ENCODE results near the gene WDR90. TPM values are rescaled to one million over a fixed set of nuclear protein-coding genes. Genes with fewer than 3 reads are reported as not detected.

Gene WDR90
- total RNA-seq, 1 experiment from 2014 or later = 118 TPM

DNA sequence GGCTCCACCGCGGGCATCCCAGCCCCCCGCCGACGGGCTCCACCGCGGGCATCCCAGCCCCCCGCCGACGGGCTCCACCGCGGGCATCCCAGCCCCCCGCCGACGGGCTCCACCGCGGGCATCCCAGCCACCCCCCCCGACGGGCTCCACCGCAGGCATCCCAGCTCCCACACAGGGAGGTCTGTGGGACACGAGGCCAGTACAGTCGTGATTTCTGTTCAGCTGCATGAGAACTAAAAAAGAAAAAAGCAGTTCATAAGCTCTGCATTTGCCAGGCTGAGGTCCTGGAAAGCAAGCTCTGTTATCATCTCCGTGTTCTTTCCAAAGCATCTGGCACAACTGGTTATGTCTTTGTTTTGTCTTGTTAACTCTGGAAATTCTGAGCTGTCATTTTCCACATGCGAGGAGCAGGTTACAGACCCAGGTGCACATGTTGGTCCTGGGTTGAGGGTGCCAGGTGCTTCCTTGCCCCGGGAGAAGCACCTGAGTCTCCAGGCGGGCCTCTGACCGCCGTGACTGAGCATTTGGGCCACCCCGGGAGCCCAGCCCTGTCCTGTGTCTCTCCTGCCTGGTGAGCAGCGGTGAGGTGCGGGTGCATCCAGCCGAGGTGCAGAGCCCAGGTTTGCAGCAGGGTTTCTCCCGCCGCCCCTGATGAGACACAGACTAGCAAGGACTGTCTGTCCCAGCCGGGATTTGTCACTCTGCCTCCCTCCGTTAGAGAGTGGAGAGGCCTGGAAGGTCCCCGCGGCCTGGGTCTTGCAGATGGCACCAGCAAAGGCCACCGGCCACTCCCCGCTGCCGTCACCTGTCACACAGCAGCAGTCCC lies 28.3 kb upstream of the WDR90 start:
- Histone ChIP-seq H3K27ac (no peak overlapping the region), H3F3A (ENCODE audit: insufficient read depth, low read depth) (peaks cover 21% of the 10 kb centered on the region), H3K9me3 (ENCODE audit: insufficient read depth, low read depth) (no peaks in the 10 kb centered on the region), H3K4me3 (no peak overlapping the region), H3K4me2 (no peak overlapping the region), H3K36me3 (ENCODE audit: low read depth) (no peaks in the 10 kb centered on the region), H3K4me1 (replicated peaks; ENCODE audit: insufficient read depth) (peaks cover under 1% of the 10 kb centered on the region), H2AFZ (no peak overlapping the region), H3K79me2 (ENCODE audit: low read depth) (no peaks in the 10 kb centered on the region), H4K20me1 (ENCODE audit: insufficient read depth) (peaks cover 14% of the 10 kb centered on the region; the same call in 1 of the 2 replicates), H3K9me2 (ENCODE audit: insufficient read depth) (no peaks in the 10 kb centered on the region), H3K27me3 (ENCODE audit: insufficient read depth, low read depth) (no peaks in the 10 kb centered on the region)
- DNase-seq = no peak
- no TSS peak for BruUV-seq (replicated peaks)
- ChIA-PET POLR2A (ENCODE audit: unreplicated experiment) (no interaction called here), CTCF (no interaction called here)
- intact Hi-C loops (cut with micrococcal nuclease; ENCODE audit: unreplicated experiment) = no loop called here
- TF ChIP-seq EZH2 (IDR thresholded peaks at IDR 0.05; ENCODE audit: low read depth) = no peak
- TF ChIP-seq, protein P1, sequence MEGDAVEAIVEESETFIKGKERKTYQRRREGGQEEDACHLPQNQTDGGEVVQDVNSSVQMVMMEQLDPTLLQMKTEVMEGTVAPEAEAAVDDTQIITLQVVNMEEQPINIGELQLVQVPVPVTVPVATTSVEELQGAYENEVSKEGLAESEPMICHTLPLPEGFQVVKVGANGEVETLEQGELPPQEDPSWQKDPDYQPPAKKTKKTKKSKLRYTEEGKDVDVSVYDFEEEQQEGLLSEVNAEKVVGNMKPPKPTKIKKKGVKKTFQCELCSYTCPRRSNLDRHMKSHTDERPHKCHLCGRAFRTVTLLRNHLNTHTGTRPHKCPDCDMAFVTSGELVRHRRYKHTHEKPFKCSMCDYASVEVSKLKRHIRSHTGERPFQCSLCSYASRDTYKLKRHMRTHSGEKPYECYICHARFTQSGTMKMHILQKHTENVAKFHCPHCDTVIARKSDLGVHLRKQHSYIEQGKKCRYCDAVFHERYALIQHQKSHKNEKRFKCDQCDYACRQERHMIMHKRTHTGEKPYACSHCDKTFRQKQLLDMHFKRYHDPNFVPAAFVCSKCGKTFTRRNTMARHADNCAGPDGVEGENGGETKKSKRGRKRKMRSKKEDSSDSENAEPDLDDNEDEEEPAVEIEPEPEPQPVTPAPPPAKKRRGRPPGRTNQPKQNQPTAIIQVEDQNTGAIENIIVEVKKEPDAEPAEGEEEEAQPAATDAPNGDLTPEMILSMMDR (conservative IDR thresholded peaks at IDR 0.05) = no peak

DNA sequence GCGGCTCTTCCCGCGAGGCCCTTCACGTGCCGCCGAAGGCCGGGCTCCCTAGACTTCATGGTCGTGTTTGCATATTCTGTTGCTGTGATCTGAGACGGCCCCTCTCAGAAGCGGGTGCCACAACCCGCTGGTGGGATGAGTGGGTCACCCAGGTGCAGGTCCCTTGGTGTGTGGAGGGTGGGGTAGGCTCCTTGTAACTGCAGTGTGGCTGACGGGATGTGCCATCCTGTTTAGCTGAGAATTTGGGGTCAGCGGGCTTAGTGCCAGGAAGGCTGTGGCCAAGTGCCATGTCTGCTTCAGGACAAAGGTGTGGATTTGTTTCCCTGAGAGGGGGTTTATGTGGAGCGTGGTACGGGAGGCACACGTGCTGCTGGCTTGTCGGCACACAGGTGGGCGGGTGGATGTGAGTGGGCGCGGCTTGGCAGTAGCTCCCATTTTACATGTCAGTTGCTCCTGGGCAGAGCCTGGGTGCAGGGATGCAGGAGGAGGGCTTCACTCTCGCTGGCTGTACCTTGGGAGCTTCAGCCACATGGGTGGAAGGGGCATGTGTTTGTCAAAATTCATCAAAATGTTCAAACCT lies 27.5 kb upstream of the WDR90 start:
- intact Hi-C loops (cut with micrococcal nuclease; ENCODE audit: unreplicated experiment) = no loop called here
- TF ChIP-seq, protein P1 (conservative IDR thresholded peaks at IDR 0.05) = no peak
- no peak for TF ChIP-seq EZH2 (IDR thresholded peaks at IDR 0.05; ENCODE audit: low read depth)
- H3K9me3 ChIP-seq (ENCODE audit: insufficient read depth, low read depth) = no peaks in the 10 kb centered on the region
- ChIA-PET CTCF (no interaction called here), POLR2A (ENCODE audit: unreplicated experiment) (interaction anchor here (1.0 to 1.1 kb wide), 3 partner anchors 28 to 36 kb away, joined by 4 to 7 read pairs (median 6); no protein-coding TSS in a partner anchor)
- no peaks in the 10 kb centered on the region for H3K36me3 ChIP-seq (ENCODE audit: low read depth)
- no peak overlapping the region for H3K4me3 ChIP-seq
- H2AFZ ChIP-seq = no peak overlapping the region
- no TSS peak for BruUV-seq (replicated peaks)
- no peaks in the 10 kb centered on the region for H3K9me2 ChIP-seq (ENCODE audit: insufficient read depth)
- no peaks in the 10 kb centered on the region for H3K79me2 ChIP-seq (ENCODE audit: low read depth)
- no peak overlapping the region for H3K27ac ChIP-seq
- no peak for DNase-seq
- H3F3A ChIP-seq (ENCODE audit: insufficient read depth, low read depth) = peaks cover 26% of the 10 kb centered on the region
- peak overlapping the region; percentile 25 for H3K4me2 ChIP-seq
- H3K4me1 ChIP-seq (replicated peaks; ENCODE audit: insufficient read depth) = peaks cover 8% of the 10 kb centered on the region
- H4K20me1 ChIP-seq (ENCODE audit: insufficient read depth) = peaks cover 12% of the 10 kb centered on the region; the same call in 1 of the 2 replicates
- no peaks in the 10 kb centered on the region for H3K27me3 ChIP-seq (ENCODE audit: insufficient read depth, low read depth)

DNA sequence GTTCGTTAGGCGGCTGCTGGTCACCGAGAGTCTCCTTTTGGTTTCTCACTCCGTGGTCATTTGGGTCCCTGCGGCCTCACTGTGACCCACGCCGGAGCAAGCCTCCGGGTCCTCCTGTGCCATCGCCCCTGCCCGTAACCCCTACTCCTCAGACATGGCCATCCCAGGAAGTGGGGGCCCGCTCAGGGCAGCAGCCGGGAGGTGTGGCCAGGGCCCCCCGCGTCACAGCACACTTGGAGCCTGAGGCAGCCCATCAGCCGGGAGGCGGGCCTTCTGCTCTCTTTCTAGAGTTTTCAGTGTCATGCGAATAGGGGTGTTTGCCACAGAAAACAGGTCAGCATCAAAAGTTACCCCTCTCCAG lies 26.3 kb upstream of the WDR90 start:
- Histone ChIP-seq H3K27me3 (ENCODE audit: insufficient read depth, low read depth) (no peaks in the 10 kb centered on the region), H3K9me2 (ENCODE audit: insufficient read depth) (no peaks in the 10 kb centered on the region), H3K4me2 (no peak overlapping the region), H3K36me3 (ENCODE audit: low read depth) (no peaks in the 10 kb centered on the region), H4K20me1 (ENCODE audit: insufficient read depth) (peaks cover 16% of the 10 kb centered on the region; the same call in 1 of the 2 replicates), H3K9me3 (ENCODE audit: insufficient read depth, low read depth) (no peaks in the 10 kb centered on the region), H3K4me1 (replicated peaks; ENCODE audit: insufficient read depth) (peaks cover 19% of the 10 kb centered on the region), H3K27ac (no peak overlapping the region), H3K79me2 (ENCODE audit: low read depth) (no peaks in the 10 kb centered on the region), H3F3A (ENCODE audit: insufficient read depth, low read depth) (peaks cover 36% of the 10 kb centered on the region), H2AFZ (no peak overlapping the region), H3K4me3 (no peak overlapping the region)
- BruUV-seq (replicated peaks) = no TSS peak
- ChIA-PET POLR2A (ENCODE audit: unreplicated experiment) (interaction anchor here (1.1 kb wide), 1 partner anchor 30 kb away, joined by 6 read pairs; no protein-coding TSS in a partner anchor), CTCF (no interaction called here)
- intact Hi-C loops (cut with micrococcal nuclease; ENCODE audit: unreplicated experiment) = no loop called here
- no peak for DNase-seq
- no peak for TF ChIP-seq EZH2 (IDR thresholded peaks at IDR 0.05; ENCODE audit: low read depth)
- TF ChIP-seq, protein P1 (conservative IDR thresholded peaks at IDR 0.05) = no peak
